Measurements from ENCODE around the gene C20orf204. TPM values are rescaled to one million over a fixed set of nuclear protein-coding genes. Genes with fewer than 3 reads are reported as not detected.
A peak's percentile ranks its signal among the peaks of the same experiment; 100 is the strongest.

Gene C20orf204
- total RNA-seq, 1 experiment from 2014 or later = 0.87 TPM

GRCh38 chr20:64025826-64026412, 10.1 kb upstream of the C20orf204 start:
- no peak for DNase-seq (ENCODE audit: extremely low read depth, low read depth)

- DNase-seq (ENCODE audit: extremely low read depth, low read depth) = no peak
These were observed 7.8 kb upstream of the C20orf204 start for GRCh38 chr20:64027981-64028685.

- no peak for DNase-seq (ENCODE audit: extremely low read depth, low read depth)
These were observed 6.5 kb upstream of the C20orf204 start for GRCh38 chr20:64029293-64030117.

- DNase-seq (ENCODE audit: extremely low read depth, low read depth) = no peak
These were observed 5.4 kb upstream of the C20orf204 start for GRCh38 chr20:64030371-64031134.

- DNase-seq (ENCODE audit: extremely low read depth, low read depth) = no peak
These were observed 4.1 kb upstream of the C20orf204 start for GRCh38 chr20:64031822-64032314.

- no peak for DNase-seq (ENCODE audit: extremely low read depth, low read depth)
These were observed 3.0 kb upstream of the C20orf204 start for GRCh38 chr20:64032706-64033624.

GRCh38 chr20:64033981-64034493, 1.9 kb upstream of the C20orf204 start:
- DNase-seq (ENCODE audit: extremely low read depth, low read depth) = no peak

GRCh38 chr20:64035066-64035932, 683 bp upstream of the C20orf204 start:
- DNase-seq (ENCODE audit: extremely low read depth, low read depth) = no peak

- DNase-seq (ENCODE audit: extremely low read depth, low read depth) = no peak
These were observed 590 bp downstream of the C20orf204 start for GRCh38 chr20:64036346-64037198.

- no peak for DNase-seq (ENCODE audit: extremely low read depth, low read depth)
These were observed 1.2 kb downstream of the C20orf204 start for GRCh38 chr20:64037199-64037497.

GRCh38 chr20:64037498-64038213, 1.7 kb downstream of the C20orf204 start:
- no peak for DNase-seq (ENCODE audit: extremely low read depth, low read depth)

- no peak for DNase-seq (ENCODE audit: extremely low read depth, low read depth)
These were observed 2.2 kb downstream of the C20orf204 start for GRCh38 chr20:64038224-64038564.

GRCh38 chr20:64038565-64039292, 2.7 kb downstream of the C20orf204 start:
- DNase-seq (ENCODE audit: extremely low read depth, low read depth) = peak; percentile 69

- DNase-seq (ENCODE audit: extremely low read depth, low read depth) = no peak
These were observed 3.5 kb downstream of the C20orf204 start for GRCh38 chr20:64039293-64040160.

GRCh38 chr20:64040231-64041039, 4.5 kb downstream of the C20orf204 start:
- DNase-seq (ENCODE audit: extremely low read depth, low read depth) = no peak

Data from NCI-H460 (cell line).